ENCODE data around the gene TRAPPC2.

DNA sequence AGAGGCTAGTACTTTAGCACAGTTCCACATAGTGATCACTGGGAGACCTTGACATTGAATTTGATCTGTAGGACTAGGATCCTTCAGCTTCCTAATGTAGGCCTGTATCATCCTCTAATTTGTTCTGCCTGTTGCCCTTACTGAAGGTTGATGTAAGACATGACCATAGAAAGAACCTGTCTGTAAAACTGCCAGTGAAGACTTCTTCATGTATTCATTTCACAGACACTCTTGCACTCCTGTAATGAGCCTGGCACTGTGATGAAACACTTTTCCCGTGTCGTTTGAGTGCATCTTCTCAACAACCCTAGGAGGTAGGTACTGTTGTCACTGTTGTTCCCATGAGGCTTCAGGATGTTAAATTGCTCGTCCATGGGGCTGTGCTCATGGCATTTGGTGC is 30.8 kb downstream of the TRAPPC2 start:
- TF ChIP-seq, protein P1, sequence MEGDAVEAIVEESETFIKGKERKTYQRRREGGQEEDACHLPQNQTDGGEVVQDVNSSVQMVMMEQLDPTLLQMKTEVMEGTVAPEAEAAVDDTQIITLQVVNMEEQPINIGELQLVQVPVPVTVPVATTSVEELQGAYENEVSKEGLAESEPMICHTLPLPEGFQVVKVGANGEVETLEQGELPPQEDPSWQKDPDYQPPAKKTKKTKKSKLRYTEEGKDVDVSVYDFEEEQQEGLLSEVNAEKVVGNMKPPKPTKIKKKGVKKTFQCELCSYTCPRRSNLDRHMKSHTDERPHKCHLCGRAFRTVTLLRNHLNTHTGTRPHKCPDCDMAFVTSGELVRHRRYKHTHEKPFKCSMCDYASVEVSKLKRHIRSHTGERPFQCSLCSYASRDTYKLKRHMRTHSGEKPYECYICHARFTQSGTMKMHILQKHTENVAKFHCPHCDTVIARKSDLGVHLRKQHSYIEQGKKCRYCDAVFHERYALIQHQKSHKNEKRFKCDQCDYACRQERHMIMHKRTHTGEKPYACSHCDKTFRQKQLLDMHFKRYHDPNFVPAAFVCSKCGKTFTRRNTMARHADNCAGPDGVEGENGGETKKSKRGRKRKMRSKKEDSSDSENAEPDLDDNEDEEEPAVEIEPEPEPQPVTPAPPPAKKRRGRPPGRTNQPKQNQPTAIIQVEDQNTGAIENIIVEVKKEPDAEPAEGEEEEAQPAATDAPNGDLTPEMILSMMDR (IDR thresholded peaks at IDR 0.05), result no peak
- no peak for TF ChIP-seq POLR2A (IDR thresholded peaks at IDR 0.05)

Measured in adrenal gland (tissue), 5 donors.